Measurements from ENCODE around the gene TP53AIP1. TPM values are rescaled to one million over a fixed set of nuclear protein-coding genes. Genes with fewer than 3 reads are reported as not detected.

Gene TP53AIP1
- total and polyA plus RNA-seq, 4 donors = 0.59 to 1.4 (median 0.97) TPM

GRCh38 chr11:128895526-128895925 is 47.1 kb downstream of the TP53AIP1 start:
- Histone ChIP-seq H3K27ac (ENCODE audit: low read depth, low read length) (no peak overlapping the region), H3K4me1 (ENCODE audit: control insufficient read depth, insufficient read depth, low read length) (peaks cover 15% of the 10 kb centered on the region), H3K27me3 (ENCODE audit: control insufficient read depth, insufficient read depth, low read length) (no peaks in the 10 kb centered on the region), H3K4me3 (ENCODE audit: low read depth, low read length) (no peak overlapping the region), H3K9me3 (ENCODE audit: control insufficient read depth, insufficient read depth, low read length) (no peaks in the 10 kb centered on the region), H3K36me3 (ENCODE audit: control insufficient read depth, insufficient read depth, low read length) (no peaks in the 10 kb centered on the region)
- DNase-seq (ENCODE audit: low read depth in 4 of 6, low spot score in 6 of 6) = no peak
- 74% methylated on average over 9 of the region's 9 CpGs for WGBS (ENCODE audit: insufficient coverage)

DNA sequence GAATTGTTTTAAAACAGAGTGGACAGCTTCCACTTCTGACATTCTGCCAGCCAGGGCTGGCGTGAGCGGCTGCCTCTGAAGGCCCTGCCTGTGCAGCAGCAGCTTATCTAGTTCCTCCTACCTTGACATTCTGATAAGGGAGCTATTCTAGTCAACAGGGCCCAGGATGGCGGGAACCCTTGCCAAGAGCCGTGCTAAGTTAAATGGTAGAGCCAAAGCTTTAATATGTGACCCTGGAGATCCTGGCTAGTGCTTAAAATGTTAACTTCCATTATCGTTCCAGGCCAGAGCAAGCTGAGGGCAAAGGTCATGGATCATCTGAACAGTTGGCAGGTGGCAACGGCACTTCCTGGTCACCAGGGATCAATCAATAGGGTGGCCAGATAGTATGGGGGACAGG is 48.0 kb downstream of the TP53AIP1 start:
- Histone ChIP-seq H3K4me1 (ENCODE audit: control insufficient read depth, insufficient read depth, low read length) (peaks cover 20% of the 10 kb centered on the region), H3K9me3 (ENCODE audit: control insufficient read depth, insufficient read depth, low read length) (no peaks in the 10 kb centered on the region), H3K4me3 (ENCODE audit: low read depth, low read length) (no peak overlapping the region), H3K27me3 (ENCODE audit: control insufficient read depth, insufficient read depth, low read length) (peaks cover 7% of the 10 kb centered on the region), H3K27ac (ENCODE audit: low read depth, low read length) (no peak overlapping the region), H3K36me3 (ENCODE audit: control insufficient read depth, insufficient read depth, low read length) (no peaks in the 10 kb centered on the region)
- WGBS (ENCODE audit: insufficient coverage) = 64% methylated on average over 6 of the region's 6 CpGs
- no peak for DNase-seq (ENCODE audit: low read depth in 4 of 6, low spot score in 6 of 6)

- H3K27ac ChIP-seq (ENCODE audit: low read depth, low read length) = no peak overlapping the region
Measured at GRCh38 chr11:128894286-128894681, 48.4 kb downstream of the TP53AIP1 start.

DNA sequence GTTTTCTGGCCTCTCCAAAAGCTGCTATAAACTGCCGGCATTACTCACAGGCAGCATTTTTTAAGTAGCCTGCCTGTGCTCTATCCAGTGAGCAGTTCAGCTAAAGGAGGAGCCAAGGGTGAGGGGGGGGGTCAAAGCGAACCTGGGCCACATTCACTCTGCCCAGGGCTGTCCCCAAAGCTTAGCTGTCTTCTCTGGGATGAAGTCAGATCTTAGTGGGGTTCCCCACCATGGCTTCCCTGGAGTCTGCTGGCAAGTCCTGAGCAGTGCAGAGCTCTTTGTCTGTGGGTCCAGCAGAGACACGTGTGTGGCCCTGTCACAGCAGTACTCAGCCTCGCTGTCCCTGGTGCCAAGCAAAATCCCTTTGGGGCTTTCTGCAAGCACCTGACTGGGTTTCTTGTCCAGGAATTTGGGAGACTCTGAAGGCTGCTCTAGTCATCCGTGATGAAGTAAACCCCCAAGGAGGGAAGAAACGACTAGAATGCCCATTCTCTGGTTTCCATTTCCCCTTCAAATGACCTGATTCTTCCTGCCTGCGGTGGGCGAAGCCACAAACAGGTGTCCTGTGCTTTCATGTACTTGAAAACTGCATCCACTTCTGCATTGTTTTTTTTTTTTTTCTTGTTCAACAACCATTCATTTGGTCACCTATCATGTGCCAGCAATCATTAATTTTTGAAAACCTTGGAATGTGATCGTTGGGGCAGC is 48.9 kb downstream of the TP53AIP1 start:
- 80% methylated on average over 5 of the region's 9 CpGs for WGBS (ENCODE audit: insufficient coverage)
- Histone ChIP-seq H3K9me3 (ENCODE audit: control insufficient read depth, insufficient read depth, low read length) (no peaks in the 10 kb centered on the region), H3K4me1 (ENCODE audit: control insufficient read depth, insufficient read depth, low read length) (peaks cover 20% of the 10 kb centered on the region), H3K27me3 (ENCODE audit: control insufficient read depth, insufficient read depth, low read length) (peaks cover 13% of the 10 kb centered on the region), H3K4me3 (ENCODE audit: low read depth, low read length) (no peak overlapping the region), H3K36me3 (ENCODE audit: control insufficient read depth, insufficient read depth, low read length) (no peaks in the 10 kb centered on the region), H3K27ac (ENCODE audit: low read depth, low read length) (no peak overlapping the region)
- no peak for DNase-seq (ENCODE audit: low read depth in 4 of 6, low spot score in 6 of 6)

More at GRCh38 chr11:128894286-128894681, 48.4 kb downstream of the TP53AIP1 start:
- Histone ChIP-seq H3K36me3 (ENCODE audit: control insufficient read depth, insufficient read depth, low read length) (no peaks in the 10 kb centered on the region), H3K4me1 (ENCODE audit: control insufficient read depth, insufficient read depth, low read length) (peaks cover 20% of the 10 kb centered on the region), H3K27me3 (ENCODE audit: control insufficient read depth, insufficient read depth, low read length) (peaks cover 11% of the 10 kb centered on the region), H3K9me3 (ENCODE audit: control insufficient read depth, insufficient read depth, low read length) (no peaks in the 10 kb centered on the region), H3K4me3 (ENCODE audit: low read depth, low read length) (no peak overlapping the region)
- DNase-seq (ENCODE audit: low read depth in 4 of 6, low spot score in 6 of 6) = no peak
- 77% methylated on average over 3 of the region's 3 CpGs for WGBS (ENCODE audit: insufficient coverage)

DNA sequence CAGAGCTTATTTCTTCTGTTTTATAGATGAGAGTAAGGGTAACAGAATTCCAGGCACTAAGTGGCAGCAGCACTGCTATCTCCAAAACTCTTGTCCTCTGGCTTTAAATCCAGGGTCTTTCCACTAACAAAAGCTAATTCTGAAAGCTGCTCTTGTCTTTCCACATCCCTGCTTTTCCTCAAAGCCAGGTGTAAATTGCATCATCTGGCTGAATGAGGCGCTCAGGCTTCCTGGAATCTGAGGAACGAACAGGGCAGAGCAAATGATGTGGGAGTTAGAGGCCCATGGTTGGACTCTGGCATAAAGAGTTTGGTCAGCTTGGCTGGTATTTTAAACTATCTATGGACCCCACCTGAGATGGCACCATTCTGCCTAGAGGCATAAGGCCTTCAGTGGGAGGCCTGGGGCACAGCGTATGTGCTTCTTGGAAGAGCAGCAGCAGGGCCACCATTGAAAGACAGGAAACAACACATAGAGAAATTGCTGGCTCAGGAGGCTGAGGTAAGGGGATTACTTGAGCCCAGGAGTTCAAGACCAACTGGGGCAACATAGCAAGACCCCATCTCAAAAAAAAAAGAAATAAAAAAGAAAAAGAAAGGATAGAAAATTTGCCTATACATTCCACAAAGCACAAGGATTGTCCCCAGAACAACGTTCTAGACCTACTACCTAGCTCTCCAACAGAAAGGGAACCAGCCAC is 49.7 kb downstream of the TP53AIP1 start:
- no peak overlapping the region for H3K27ac ChIP-seq (ENCODE audit: low read depth, low read length)
- H3K9me3 ChIP-seq (ENCODE audit: control insufficient read depth, insufficient read depth, low read length) = no peaks in the 10 kb centered on the region
- H3K4me3 ChIP-seq (ENCODE audit: low read depth, low read length) = no peak overlapping the region
- DNase-seq (ENCODE audit: low read depth in 4 of 6, low spot score in 6 of 6) = no peak
- 78% methylated on average over 4 of the region's 4 CpGs for WGBS (ENCODE audit: insufficient coverage)
- peaks cover 20% of the 10 kb centered on the region for H3K4me1 ChIP-seq (ENCODE audit: control insufficient read depth, insufficient read depth, low read length)
- no peaks in the 10 kb centered on the region for H3K36me3 ChIP-seq (ENCODE audit: control insufficient read depth, insufficient read depth, low read length)
- peaks cover 18% of the 10 kb centered on the region for H3K27me3 ChIP-seq (ENCODE audit: control insufficient read depth, insufficient read depth, low read length)

DNA sequence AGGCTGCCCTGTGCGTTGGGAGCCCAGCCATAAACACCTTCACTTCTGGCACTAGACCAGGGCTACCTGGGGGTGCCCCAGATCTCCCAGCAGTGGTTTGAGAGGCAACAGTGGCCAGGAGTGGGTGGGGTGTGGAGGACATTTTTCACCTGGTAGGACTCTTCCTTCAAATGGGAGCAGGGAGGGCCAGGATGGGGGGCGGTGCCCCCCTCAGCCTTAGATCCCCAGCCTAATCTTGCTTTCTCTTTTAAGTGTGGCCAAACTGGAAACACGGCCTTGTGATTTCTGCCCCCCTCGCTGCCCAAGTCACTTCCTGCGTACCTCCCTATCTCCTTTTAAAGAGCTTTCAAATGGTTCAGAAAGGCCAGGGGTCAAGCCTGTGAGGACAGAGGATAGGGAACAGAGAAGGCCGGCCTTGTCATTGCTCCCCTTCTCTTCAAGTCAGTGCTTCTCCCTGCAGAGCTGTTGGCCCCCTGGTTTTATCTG is 50.7 kb downstream of the TP53AIP1 start:
- WGBS (ENCODE audit: insufficient coverage) = 57% methylated on average over 4 of the region's 6 CpGs
- Histone ChIP-seq H3K9me3 (ENCODE audit: control insufficient read depth, insufficient read depth, low read length) (no peaks in the 10 kb centered on the region), H3K4me1 (ENCODE audit: control insufficient read depth, insufficient read depth, low read length) (peaks cover 20% of the 10 kb centered on the region), H3K27ac (ENCODE audit: low read depth, low read length) (no peak overlapping the region), H3K36me3 (ENCODE audit: control insufficient read depth, insufficient read depth, low read length) (no peaks in the 10 kb centered on the region), H3K27me3 (ENCODE audit: control insufficient read depth, insufficient read depth, low read length) (peaks cover 25% of the 10 kb centered on the region), H3K4me3 (ENCODE audit: low read depth, low read length) (no peak overlapping the region)
- DNase-seq (ENCODE audit: low read depth in 4 of 6, low spot score in 6 of 6) = no peak

DNA sequence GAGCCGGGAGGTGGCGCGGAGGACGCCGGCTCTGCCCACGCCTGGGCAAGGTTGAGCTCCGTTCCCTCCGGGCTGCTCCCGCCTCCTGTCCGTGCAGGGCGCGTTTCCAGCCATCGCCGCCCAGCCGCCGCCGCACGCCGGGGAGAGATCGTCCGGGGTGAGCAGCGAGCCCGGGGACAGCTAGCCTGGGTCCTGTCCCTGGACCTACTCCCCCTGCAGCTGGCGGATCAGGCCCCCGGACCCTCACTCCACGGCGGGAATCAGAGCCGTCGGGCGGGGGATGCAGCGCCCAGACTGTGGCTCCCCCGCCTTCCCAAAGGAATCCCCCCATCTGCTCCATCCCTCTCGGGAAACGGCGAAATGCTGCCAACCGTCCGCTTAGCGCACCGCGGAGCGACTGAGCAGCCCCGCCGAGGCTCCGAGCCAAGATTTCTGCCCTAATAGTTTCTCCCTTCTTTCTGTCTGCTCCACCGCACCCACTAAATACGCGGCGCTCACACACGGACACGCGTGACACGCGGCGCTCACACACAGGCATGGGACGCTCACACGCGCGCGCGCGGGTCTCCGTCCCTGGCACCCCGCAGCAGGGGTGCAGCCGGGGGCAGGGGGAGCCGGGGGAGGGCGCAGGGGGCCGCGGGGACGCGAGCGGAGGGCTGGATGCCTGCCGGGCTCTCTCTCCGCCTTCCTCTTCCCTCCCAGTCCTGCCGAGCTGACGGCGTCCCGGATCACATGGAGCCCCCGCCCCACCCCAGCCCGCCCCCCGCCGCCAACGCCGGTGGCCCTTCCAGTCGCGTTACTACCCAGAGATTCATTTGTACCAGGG is 51.9 kb downstream of the TP53AIP1 start, which contains the start of gene KCNJ5:
TSS of gene KCNJ5 (plus strand) at position 814 of the 826 bp plus-strand sequence. CDS start 19,918 bp downstream, outside the sequence.
- peak within 1 kb of the TSS; percentile 53 for H3K4me3 ChIP-seq (ENCODE audit: low read depth, low read length)
- no peaks in the 10 kb centered on the region for H3K9me3 ChIP-seq (ENCODE audit: control insufficient read depth, insufficient read depth, low read length)
- under 1% methylated on average over 70 of the region's 85 CpGs for WGBS (ENCODE audit: insufficient coverage)
- H3K4me1 ChIP-seq (ENCODE audit: control insufficient read depth, insufficient read depth, low read length) = peaks cover 20% of the 10 kb centered on the region
- no peak within 1 kb of the TSS for H3K27ac ChIP-seq (ENCODE audit: low read depth, low read length)
- peak in 3 of 6 donors; percentile 49 to 93 (median 86) for DNase-seq (ENCODE audit: low read depth in 4 of 6, low spot score in 6 of 6)
- H3K27me3 ChIP-seq (ENCODE audit: control insufficient read depth, insufficient read depth, low read length) = peaks cover 25% of the 10 kb centered on the region
- no peaks in the 10 kb centered on the region for H3K36me3 ChIP-seq (ENCODE audit: control insufficient read depth, insufficient read depth, low read length)

GRCh38 chr11:128890216-128890542 is 52.5 kb downstream of the TP53AIP1 start:
- Histone ChIP-seq H3K4me3 (ENCODE audit: low read depth, low read length) (peak overlapping the region; percentile 53), H3K27me3 (ENCODE audit: control insufficient read depth, insufficient read depth, low read length) (peaks cover 25% of the 10 kb centered on the region), H3K4me1 (ENCODE audit: control insufficient read depth, insufficient read depth, low read length) (peaks cover 20% of the 10 kb centered on the region), H3K27ac (ENCODE audit: low read depth, low read length) (no peak overlapping the region), H3K9me3 (ENCODE audit: control insufficient read depth, insufficient read depth, low read length) (no peaks in the 10 kb centered on the region), H3K36me3 (ENCODE audit: control insufficient read depth, insufficient read depth, low read length) (no peaks in the 10 kb centered on the region)
- no peak for DNase-seq (ENCODE audit: low read depth in 4 of 6, low spot score in 6 of 6)
- 0% methylated on average over 5 of the region's 9 CpGs for WGBS (ENCODE audit: insufficient coverage)

DNA sequence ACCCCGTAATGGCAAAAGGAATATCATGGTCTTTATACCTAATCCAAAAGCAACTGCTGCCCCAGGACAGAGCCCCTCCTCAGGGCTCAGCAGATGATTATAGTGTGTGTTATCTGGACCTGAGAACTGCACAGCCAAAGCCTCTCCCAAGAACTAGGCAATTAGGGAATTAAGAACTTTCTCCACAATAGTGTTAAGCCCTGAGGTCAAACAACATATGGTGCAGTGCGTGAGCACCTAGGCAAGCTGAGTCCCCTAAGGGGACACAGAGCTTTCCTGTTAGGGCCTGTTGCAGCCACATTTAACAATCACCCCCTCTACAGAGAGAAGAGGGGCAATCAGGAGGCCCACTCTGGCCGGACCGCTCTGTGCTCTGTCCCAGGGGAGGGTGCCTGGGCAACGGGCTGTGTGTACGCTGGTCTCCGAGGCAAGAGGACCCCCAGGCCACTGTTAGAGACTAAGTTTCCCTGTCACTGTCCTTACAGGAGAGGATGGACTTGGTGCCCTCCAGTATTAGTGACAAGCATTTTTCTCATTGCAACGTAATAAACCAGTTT is 52.9 kb downstream of the TP53AIP1 start:
- Histone ChIP-seq H3K4me3 (ENCODE audit: low read depth, low read length) (no peak overlapping the region), H3K27ac (ENCODE audit: low read depth, low read length) (no peak overlapping the region), H3K4me1 (ENCODE audit: control insufficient read depth, insufficient read depth, low read length) (peaks cover 20% of the 10 kb centered on the region), H3K36me3 (ENCODE audit: control insufficient read depth, insufficient read depth, low read length) (no peaks in the 10 kb centered on the region), H3K9me3 (ENCODE audit: control insufficient read depth, insufficient read depth, low read length) (no peaks in the 10 kb centered on the region), H3K27me3 (ENCODE audit: control insufficient read depth, insufficient read depth, low read length) (peaks cover 25% of the 10 kb centered on the region)
- WGBS (ENCODE audit: insufficient coverage) = 72% methylated on average over 6 of the region's 8 CpGs
- no peak for DNase-seq (ENCODE audit: low read depth in 4 of 6, low spot score in 6 of 6)

All from spinal cord (tissue), 10 donors.